Fibroblast of lung (primary cell): ENCODE data around the gene TSPAN16. TPM values are rescaled to one million over a fixed set of nuclear protein-coding genes. Genes with fewer than 3 reads are reported as not detected.

Experiments used
- DNase-seq, 2 donors: peaks; one replicate each; pipeline versions ENCODE4 v3.0.0 to v3.0.0-alpha.2; 2010; ENCODE audit warnings: low read depth in 2 of 2
- H2AFZ ChIP-seq: 2 replicates; pipeline ENCODE4 v1.5.1; 2012; ENCODE audit warnings: low read length, control low read depth, inconsistent platforms
- H3K27ac ChIP-seq: 2 replicates; pipeline ENCODE4 v1.5.1; 2011; ENCODE audit warnings: low read length, control low read depth; ENCODE audit not compliant: insufficient read depth
- H3K27me3 ChIP-seq: 2 replicates; pipeline ENCODE4 v1.5.1; 2011; ENCODE audit warnings: mild to moderate bottlenecking, low read length; ENCODE audit not compliant: control insufficient read depth, insufficient read depth
- H3K36me3 ChIP-seq: 2 replicates; pipeline ENCODE4 v1.5.1; 2011; ENCODE audit warnings: low read length; ENCODE audit not compliant: control insufficient read depth, insufficient read depth
- H3K4me1 ChIP-seq: 2 replicates; pipeline ENCODE4 v1.5.1; 2011; ENCODE audit warnings: low read length; ENCODE audit not compliant: control insufficient read depth, insufficient read depth; ENCODE audit errors: extremely low read depth
- H3K4me2 ChIP-seq: 2 replicates; pipeline ENCODE4 v1.5.1; 2011; ENCODE audit warnings: low read length, control low read depth; ENCODE audit not compliant: insufficient read depth; ENCODE audit errors: extremely low read depth
- H3K4me3 ChIP-seq, 4 experiments: fragments of 200-600 bp in 1 of 4; sonication (generic) in 1 of 4; replicated peaks in 1 of 4; 2 replicates each; pipeline ENCODE4 v1.5.1; 2011 to 2016; ENCODE audit warnings: low read length in 4 of 4, low read depth in 3 of 4, mild to moderate bottlenecking in 3 of 4, control low read depth in 2 of 4, inconsistent platforms in 1 of 4, mixed read lengths in 1 of 4; ENCODE audit not compliant: insufficient read depth in 1 of 4; ENCODE audit errors: control extremely low read depth in 1 of 4
- H3K79me2 ChIP-seq: 2 replicates; pipeline ENCODE4 v1.5.1; 2012; ENCODE audit warnings: mild to moderate bottlenecking, low read length, inconsistent platforms; ENCODE audit not compliant: control insufficient read depth, insufficient read depth
- H3K9ac ChIP-seq: 2 replicates; pipeline ENCODE4 v1.5.1; 2011; ENCODE audit warnings: mild to moderate bottlenecking, low read length, control low read depth; ENCODE audit not compliant: insufficient read depth
- H3K9me3 ChIP-seq: 2 replicates; pipeline ENCODE4 v1.5.1; 2012; ENCODE audit warnings: low read depth, low read length; ENCODE audit not compliant: control insufficient read depth, insufficient read depth
- H4K20me1 ChIP-seq: 2 replicates; pipeline ENCODE4 v1.5.1; 2011; ENCODE audit warnings: low read length; ENCODE audit not compliant: control insufficient read depth, insufficient read depth; ENCODE audit errors: extremely low read depth
- EZH2 ChIP-seq: IDR thresholded peaks from 2 replicates; pipeline ENCODE4 v1.5.1; 2012; ENCODE audit warnings: low read length, control low read depth, mild to moderate bottlenecking; ENCODE audit errors: missing control alignments
- polyA plus RNA-seq, 2 donors: library from polyadenylated mRNA; depleted of rRNA in 1 of 2; stranded (reverse) in 1 of 2; unstranded in 1 of 2; fragments of >200 nt; gene quantifications; 2 replicates each; pipeline ENCODE4 v1.2.1, GENCODE V29; 2011 to 2012; ENCODE audit warnings: missing spikeins in 1 of 2
- total RNA-seq: library from RNA; depleted of rRNA; stranded (reverse); fragments of >200 nt; gene quantifications from 2 replicates; pipeline ENCODE4 v1.2.1, GENCODE V29; 2014
- TF ChIP-seq, protein P1 (sequence below), 2 donors: IDR thresholded peaks in 1 of 2; conservative IDR thresholded peaks in 1 of 2; 1 replicate in 1 of 2; 2 replicates in 1 of 2; pipeline ENCODE4 v1.5.1; 2011 to 2012; ENCODE audit warnings: low read length in 2 of 2, control low read depth in 1 of 2, inconsistent platforms in 1 of 2, low read depth in 1 of 2, mild to moderate bottlenecking in 1 of 2

The TSPAN16 gene
- total and polyA plus RNA-seq, 2 donors (not counting 1 experiment from before 2014, with no cell fraction given) = not detected

DNA sequence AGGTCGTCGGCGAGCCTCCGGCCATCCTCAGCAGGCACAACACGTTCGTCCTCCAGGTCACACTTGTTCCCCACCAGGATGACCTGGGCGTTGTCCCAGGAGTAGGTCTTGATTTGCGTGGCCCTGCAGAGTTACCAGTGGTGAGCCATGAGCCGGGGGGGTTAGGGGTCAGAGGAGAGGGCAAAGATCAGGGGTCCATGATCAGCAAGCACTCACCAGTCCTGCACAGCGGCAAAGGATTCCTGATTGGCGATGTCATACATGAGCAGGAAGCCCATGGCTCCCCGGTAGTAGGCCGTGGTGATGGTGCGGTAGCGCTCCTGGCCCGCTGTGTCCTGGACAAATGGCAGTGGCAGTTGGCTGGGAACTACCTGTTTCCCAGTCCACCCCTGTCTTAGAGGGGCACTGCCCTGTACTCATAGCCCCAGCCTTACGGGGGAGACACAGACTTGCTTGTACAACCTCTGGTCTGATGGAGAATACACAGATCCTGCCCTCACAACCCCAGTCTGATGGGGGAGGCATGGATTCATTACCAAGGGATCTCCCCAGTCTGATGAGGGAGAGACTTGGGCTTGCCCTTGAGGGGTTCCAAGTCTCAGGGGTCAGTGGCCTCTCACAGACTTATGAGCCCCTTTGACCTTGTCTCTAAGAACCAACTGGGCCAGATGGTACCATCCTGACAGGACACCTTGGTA, 39.6 kb downstream of the TSPAN16 start:
- Histone ChIP-seq H3K4me1 (peaks cover 3% of the 10 kb centered on the region), H3K9me3 (no peaks in the 10 kb centered on the region), H2AFZ (no peak overlapping the region), H3K27me3 (no peaks in the 10 kb centered on the region), H4K20me1 (no peaks in the 10 kb centered on the region), H3K4me3 (no peak overlapping the region), H3K79me2 (no peaks in the 10 kb centered on the region), H3K27ac (no peak overlapping the region), H3K9ac (no peak overlapping the region), H3K4me2 (no peak overlapping the region), H3K36me3 (peaks cover 2% of the 10 kb centered on the region)
- DNase-seq = no peak
- TF ChIP-seq, protein P1, sequence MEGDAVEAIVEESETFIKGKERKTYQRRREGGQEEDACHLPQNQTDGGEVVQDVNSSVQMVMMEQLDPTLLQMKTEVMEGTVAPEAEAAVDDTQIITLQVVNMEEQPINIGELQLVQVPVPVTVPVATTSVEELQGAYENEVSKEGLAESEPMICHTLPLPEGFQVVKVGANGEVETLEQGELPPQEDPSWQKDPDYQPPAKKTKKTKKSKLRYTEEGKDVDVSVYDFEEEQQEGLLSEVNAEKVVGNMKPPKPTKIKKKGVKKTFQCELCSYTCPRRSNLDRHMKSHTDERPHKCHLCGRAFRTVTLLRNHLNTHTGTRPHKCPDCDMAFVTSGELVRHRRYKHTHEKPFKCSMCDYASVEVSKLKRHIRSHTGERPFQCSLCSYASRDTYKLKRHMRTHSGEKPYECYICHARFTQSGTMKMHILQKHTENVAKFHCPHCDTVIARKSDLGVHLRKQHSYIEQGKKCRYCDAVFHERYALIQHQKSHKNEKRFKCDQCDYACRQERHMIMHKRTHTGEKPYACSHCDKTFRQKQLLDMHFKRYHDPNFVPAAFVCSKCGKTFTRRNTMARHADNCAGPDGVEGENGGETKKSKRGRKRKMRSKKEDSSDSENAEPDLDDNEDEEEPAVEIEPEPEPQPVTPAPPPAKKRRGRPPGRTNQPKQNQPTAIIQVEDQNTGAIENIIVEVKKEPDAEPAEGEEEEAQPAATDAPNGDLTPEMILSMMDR (conservative IDR thresholded peaks at IDR 0.05 in 1 of 2, IDR thresholded peaks at IDR 0.05 in 1 of 2; ENCODE audit: low read depth in 1 of 2, low read length in 2 of 2) = no peak
- TF ChIP-seq EZH2 = no peak

DNA sequence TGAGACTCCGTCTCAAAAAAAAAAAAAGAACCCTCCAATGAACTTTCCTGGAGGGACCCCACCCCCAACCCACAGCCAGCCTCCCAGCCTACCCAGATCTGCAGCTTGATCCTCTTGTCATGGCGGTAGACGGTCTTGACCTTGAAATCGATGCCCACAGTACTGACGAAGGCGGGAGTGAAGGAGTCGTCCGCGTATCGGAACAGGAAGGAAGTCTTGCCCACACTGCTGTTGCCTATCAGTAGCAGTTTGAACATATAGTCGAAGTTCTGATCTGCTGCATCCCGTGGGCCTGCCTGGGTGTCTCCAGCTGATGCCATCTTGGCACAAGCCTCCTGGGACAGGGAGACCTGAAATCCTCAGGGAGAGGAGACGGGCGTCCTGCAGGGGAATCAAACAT, 41.1 kb downstream of the TSPAN16 start:
- no peak overlapping the region for H3K4me3 ChIP-seq
- H3K27me3 ChIP-seq = no peaks in the 10 kb centered on the region
- H3K9me3 ChIP-seq = no peaks in the 10 kb centered on the region
- no peaks in the 10 kb centered on the region for H4K20me1 ChIP-seq
- no peak overlapping the region for H2AFZ ChIP-seq
- H3K27ac ChIP-seq = no peak overlapping the region
- peaks cover 3% of the 10 kb centered on the region for H3K4me1 ChIP-seq
- no peak for TF ChIP-seq EZH2
- TF ChIP-seq, protein P1 (conservative IDR thresholded peaks at IDR 0.05 in 1 of 2, IDR thresholded peaks at IDR 0.05 in 1 of 2; ENCODE audit: low read depth in 1 of 2, low read length in 2 of 2) = no peak
- H3K36me3 ChIP-seq = peaks cover 5% of the 10 kb centered on the region
- H3K9ac ChIP-seq = no peak overlapping the region
- no peaks in the 10 kb centered on the region for H3K79me2 ChIP-seq
- DNase-seq = no peak
- H3K4me2 ChIP-seq = no peak overlapping the region

DNA sequence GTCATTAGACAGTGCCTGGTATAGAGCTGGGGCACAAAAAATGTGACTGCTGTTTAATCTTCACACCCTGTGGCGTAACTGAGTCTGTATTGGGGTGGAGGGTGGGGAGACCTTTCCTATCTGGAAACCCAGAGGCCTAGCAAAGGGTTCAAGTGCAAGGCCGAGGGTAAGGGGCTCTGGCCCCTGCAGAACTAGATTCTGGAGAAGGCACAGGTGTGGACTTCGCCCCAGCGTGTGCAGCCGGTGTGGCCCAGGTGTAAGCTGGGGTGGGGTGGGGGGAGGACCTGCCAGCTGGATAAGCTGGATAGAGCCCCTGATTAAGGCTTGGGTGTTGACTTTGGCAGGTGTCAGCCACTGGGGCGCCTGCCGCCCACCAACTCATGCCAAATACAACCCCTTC, 42.2 kb downstream of the TSPAN16 start:
- no peaks in the 10 kb centered on the region for H4K20me1 ChIP-seq
- peaks cover 3% of the 10 kb centered on the region for H3K4me1 ChIP-seq
- no peak overlapping the region for H3K4me2 ChIP-seq
- H3K4me3 ChIP-seq = no peak overlapping the region
- no peak for DNase-seq
- no peaks in the 10 kb centered on the region for H3K27me3 ChIP-seq
- H3K27ac ChIP-seq = no peak overlapping the region
- TF ChIP-seq, protein P1 (conservative IDR thresholded peaks at IDR 0.05 in 1 of 2, IDR thresholded peaks at IDR 0.05 in 1 of 2; ENCODE audit: low read depth in 1 of 2, low read length in 2 of 2) = no peak
- H3K79me2 ChIP-seq = no peaks in the 10 kb centered on the region
- peaks cover 5% of the 10 kb centered on the region for H3K36me3 ChIP-seq
- H3K9me3 ChIP-seq = no peaks in the 10 kb centered on the region
- H2AFZ ChIP-seq = no peak overlapping the region
- no peak overlapping the region for H3K9ac ChIP-seq
